DOHH2 (cell line): ENCODE results near the gene ADAM10.

Source experiments
- H3F3A ChIP-seq: fragments of 200-600 bp; sonication (generic), shearing (Covaris generic); 2 replicates; pipeline ENCODE4 v1.6.0; 2016; ENCODE audit warnings: antibody characterized with exemption, mild to moderate bottlenecking; ENCODE audit not compliant: control insufficient read depth, insufficient read depth
- H3K27ac ChIP-seq: fragments of 200-600 bp; sonication (generic); 2 replicates; pipeline ENCODE4 v1.5.1; 2014; ENCODE audit warnings: low read depth, mild to moderate bottlenecking, low read length, moderate library complexity
- H3K27me3 ChIP-seq: fragments of 200-600 bp; sonication (generic); 2 replicates; pipeline ENCODE4 v1.6.1; 2014; ENCODE audit warnings: mild to moderate bottlenecking, low read length, mixed read lengths; ENCODE audit not compliant: control insufficient read depth
- H3K36me3 ChIP-seq: fragments of 200-600 bp; sonication (generic); 2 replicates; pipeline ENCODE4 v1.6.1; 2014; ENCODE audit warnings: mild to moderate bottlenecking, low read length, moderate library complexity, mixed read lengths; ENCODE audit not compliant: control insufficient read depth
- H3K4me1 ChIP-seq: fragments of 200-600 bp; sonication (generic); 2 replicates; pipeline ENCODE4 v1.6.1; 2014; ENCODE audit warnings: mild to moderate bottlenecking, low read length, mixed read lengths; ENCODE audit not compliant: control insufficient read depth
- H3K4me2 ChIP-seq: fragments of 200-600 bp; sonication (generic); 2 replicates; pipeline ENCODE4 v1.6.0; 2014; ENCODE audit warnings: mild to moderate bottlenecking, low read length, moderate library complexity
- H3K4me3 ChIP-seq: fragments of 200-600 bp; sonication (generic); 2 replicates; pipeline ENCODE4 v1.5.1; 2014; ENCODE audit warnings: mild to moderate bottlenecking, low read length, mixed read lengths
- H3K79me2 ChIP-seq: fragments of 200-600 bp; sonication (generic); 2 replicates; pipeline ENCODE4 v1.6.1; 2014; ENCODE audit warnings: mild to moderate bottlenecking, low read length, mixed read lengths; ENCODE audit not compliant: control insufficient read depth
- H3K9me2 ChIP-seq: fragments of 200-600 bp; sonication (generic); replicated peaks from 2 replicates; pipeline ENCODE4 v1.6.1; 2014; ENCODE audit warnings: mild to moderate bottlenecking, low read length, mixed read lengths; ENCODE audit not compliant: control insufficient read depth
- H3K9me3 ChIP-seq: fragments of 200-600 bp; sonication (generic); 2 replicates; pipeline ENCODE4 v1.6.1; 2014; ENCODE audit warnings: antibody characterized with exemption, low read length, mixed read lengths; ENCODE audit not compliant: control insufficient read depth, insufficient read depth
- H4K20me1 ChIP-seq: fragments of 200-600 bp; sonication (generic); 2 replicates; pipeline ENCODE4 v1.6.0; 2014; ENCODE audit warnings: low read depth, mild to moderate bottlenecking, antibody characterized with exemption, low read length, moderate library complexity; ENCODE audit not compliant: control insufficient read depth, insufficient read depth
- EZH2phosphoT487 ChIP-seq: fragments of 200-600 bp; sonication (generic); IDR thresholded peaks from 2 replicates; pipeline ENCODE4 v1.6.1; 2017; ENCODE audit warnings: borderline replicate concordance, mild to moderate bottlenecking, antibody characterized with exemption, low read length, moderate library complexity, mixed read lengths
- TF ChIP-seq, protein P1 (sequence below): fragments of 200-600 bp; sonication (generic); IDR thresholded peaks from one replicate; pipeline ENCODE4 v1.5.1; 2014; ENCODE audit warnings: antibody characterized with exemption, mild to moderate bottlenecking, low read depth, low read length; ENCODE audit not compliant: poor library complexity, severe bottlenecking

The ADAM10 gene

DNA sequence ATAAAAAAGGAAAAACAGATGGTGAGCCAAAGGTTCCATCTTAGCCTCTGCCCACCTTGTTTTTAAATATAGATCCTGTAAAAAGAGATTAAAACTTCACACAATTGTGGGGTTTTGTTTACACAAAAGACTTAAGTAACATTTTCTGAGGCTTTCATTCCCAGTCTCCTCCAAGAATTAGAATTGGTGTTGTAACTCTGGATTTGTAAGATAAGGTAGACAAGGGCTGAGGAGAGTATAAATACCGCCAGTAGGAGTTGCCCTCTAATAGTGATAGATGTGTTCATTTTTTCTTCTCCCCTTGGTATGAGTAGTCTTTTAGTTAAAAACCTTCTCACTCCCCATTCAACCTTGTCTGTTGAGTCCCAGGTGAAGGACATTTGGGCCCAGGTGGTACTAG, 30.0 kb upstream of the ADAM10 start:
- Histone ChIP-seq H3K27ac (no peak overlapping the region), H3K4me1 (peaks cover 8% of the 10 kb centered on the region; the same call in 1 of the 2 replicates)

DNA sequence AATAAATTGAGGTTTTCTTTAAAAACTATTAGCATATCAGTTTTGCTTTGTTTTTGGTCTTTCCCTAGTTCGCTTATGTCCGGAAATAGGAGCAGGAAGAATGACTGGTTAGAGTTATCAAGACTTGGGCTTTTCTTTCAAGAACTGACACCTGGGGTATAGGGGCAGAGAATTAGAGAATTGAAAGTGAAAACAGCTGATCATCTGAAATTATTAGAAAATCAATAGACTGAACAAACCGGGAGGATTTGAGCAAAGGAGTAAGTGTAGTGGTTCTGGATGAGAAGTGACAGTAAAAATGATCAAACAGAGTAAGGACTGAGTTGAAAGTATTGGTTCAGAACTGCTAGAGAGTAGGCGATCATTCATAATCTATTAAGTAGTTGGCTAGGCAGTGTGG, 27.6 kb upstream of the ADAM10 start:
- Histone ChIP-seq H3K9me2 (no peaks in the 10 kb centered on the region), H3F3A (no peaks in the 10 kb centered on the region), H4K20me1 (no peaks in the 10 kb centered on the region), H3K79me2 (peaks cover 20% of the 10 kb centered on the region), H3K4me2 (no peak overlapping the region; the same call in 1 of the 2 replicates), H3K27me3 (no peaks in the 10 kb centered on the region), H3K36me3 (no peaks in the 10 kb centered on the region), H3K4me3 (no peak overlapping the region), H3K4me1 (peaks cover 30% of the 10 kb centered on the region), H3K27ac (no peak overlapping the region), H3K9me3 (no peaks in the 10 kb centered on the region)
- TF ChIP-seq, protein P1, sequence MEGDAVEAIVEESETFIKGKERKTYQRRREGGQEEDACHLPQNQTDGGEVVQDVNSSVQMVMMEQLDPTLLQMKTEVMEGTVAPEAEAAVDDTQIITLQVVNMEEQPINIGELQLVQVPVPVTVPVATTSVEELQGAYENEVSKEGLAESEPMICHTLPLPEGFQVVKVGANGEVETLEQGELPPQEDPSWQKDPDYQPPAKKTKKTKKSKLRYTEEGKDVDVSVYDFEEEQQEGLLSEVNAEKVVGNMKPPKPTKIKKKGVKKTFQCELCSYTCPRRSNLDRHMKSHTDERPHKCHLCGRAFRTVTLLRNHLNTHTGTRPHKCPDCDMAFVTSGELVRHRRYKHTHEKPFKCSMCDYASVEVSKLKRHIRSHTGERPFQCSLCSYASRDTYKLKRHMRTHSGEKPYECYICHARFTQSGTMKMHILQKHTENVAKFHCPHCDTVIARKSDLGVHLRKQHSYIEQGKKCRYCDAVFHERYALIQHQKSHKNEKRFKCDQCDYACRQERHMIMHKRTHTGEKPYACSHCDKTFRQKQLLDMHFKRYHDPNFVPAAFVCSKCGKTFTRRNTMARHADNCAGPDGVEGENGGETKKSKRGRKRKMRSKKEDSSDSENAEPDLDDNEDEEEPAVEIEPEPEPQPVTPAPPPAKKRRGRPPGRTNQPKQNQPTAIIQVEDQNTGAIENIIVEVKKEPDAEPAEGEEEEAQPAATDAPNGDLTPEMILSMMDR = no peak
- no peak for TF ChIP-seq EZH2phosphoT487

More for the DNA sequence above, 30.0 kb upstream of the ADAM10 start:
- Histone ChIP-seq H3K4me3 (no peak overlapping the region), H4K20me1 (no peaks in the 10 kb centered on the region), H3K9me3 (no peaks in the 10 kb centered on the region), H3K79me2 (peaks cover 2% of the 10 kb centered on the region; the same call in 1 of the 2 replicates), H3K36me3 (no peaks in the 10 kb centered on the region), H3F3A (no peaks in the 10 kb centered on the region), H3K9me2 (no peaks in the 10 kb centered on the region), H3K27me3 (no peaks in the 10 kb centered on the region), H3K4me2 (no peak overlapping the region)
- no peak for TF ChIP-seq EZH2phosphoT487
- TF ChIP-seq, protein P1 = no peak

DNA sequence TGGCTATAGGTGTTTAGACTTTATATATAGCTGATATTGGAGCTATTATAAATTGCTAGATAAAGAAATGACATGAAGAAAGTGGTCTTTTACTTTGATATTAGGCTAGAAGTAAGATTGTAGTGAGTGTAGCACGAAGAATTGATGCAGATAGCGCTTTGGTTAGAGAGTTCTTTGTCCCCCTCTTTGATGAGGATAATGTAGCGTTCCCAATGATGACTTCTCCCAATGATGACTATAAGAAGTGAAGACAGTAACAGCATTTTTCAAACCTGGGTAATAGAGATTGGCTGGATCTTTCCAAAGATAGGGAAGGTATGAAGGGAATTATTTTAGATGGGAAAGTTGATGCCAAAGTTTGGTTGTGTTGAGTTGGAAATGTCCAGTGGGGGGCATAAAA, 25.9 kb upstream of the ADAM10 start:
- H3F3A ChIP-seq = no peaks in the 10 kb centered on the region
- peaks cover 28% of the 10 kb centered on the region for H3K79me2 ChIP-seq
- no peak overlapping the region for H3K4me2 ChIP-seq
- no peak overlapping the region for H3K4me3 ChIP-seq
- no peaks in the 10 kb centered on the region for H3K9me2 ChIP-seq
- H3K4me1 ChIP-seq = peaks cover 35% of the 10 kb centered on the region
- no peaks in the 10 kb centered on the region for H4K20me1 ChIP-seq
- peaks cover 6% of the 10 kb centered on the region for H3K36me3 ChIP-seq
- H3K27me3 ChIP-seq = no peaks in the 10 kb centered on the region
- H3K27ac ChIP-seq = no peak overlapping the region
- no peak for TF ChIP-seq EZH2phosphoT487
- TF ChIP-seq, protein P1 = no peak
- no peaks in the 10 kb centered on the region for H3K9me3 ChIP-seq
